ENCODE results near the gene ING3.

Gene ING3

GRCh38 chr7:120950539-120951308 is at the start of gene ING3:
TSS of gene ING3 (plus strand) at chr7:120950777. CDS start at chr7:120950897, 120 bp downstream.
- peak; percentile 99 for DNase-seq (ENCODE audit: low read depth, low spot score)

GRCh38 chr7:120915314-120916105 is 35.1 kb upstream of the ING3 start:
- DNase-seq (ENCODE audit: low read depth, low spot score) = no peak

- DNase-seq (ENCODE audit: low read depth, low spot score) = no peak
Observed at GRCh38 chr7:120916121-120916520, 34.5 kb upstream of the ING3 start.

- DNase-seq (ENCODE audit: low read depth, low spot score) = no peak
Observed at GRCh38 chr7:120916538-120916937, 34.0 kb upstream of the ING3 start.

- DNase-seq (ENCODE audit: low read depth, low spot score) = no peak
Observed at GRCh38 chr7:120919466-120919865, 31.1 kb upstream of the ING3 start.

GRCh38 chr7:120920034-120920433 is 30.5 kb upstream of the ING3 start:
- DNase-seq (ENCODE audit: low read depth, low spot score) = no peak

GRCh38 chr7:120920591-120921274 is 29.8 kb upstream of the ING3 start:
- DNase-seq (ENCODE audit: low read depth, low spot score) = no peak

- DNase-seq (ENCODE audit: low read depth, low spot score) = no peak
Observed at GRCh38 chr7:120924837-120925236, 25.7 kb upstream of the ING3 start.

GRCh38 chr7:120925392-120925791 is 25.2 kb upstream of the ING3 start:
- peak; percentile 3 for DNase-seq (ENCODE audit: low read depth, low spot score)

- DNase-seq (ENCODE audit: low read depth, low spot score) = peak; percentile 2
Observed at GRCh38 chr7:120926943-120927346, 23.6 kb upstream of the ING3 start.

- DNase-seq (ENCODE audit: low read depth, low spot score) = no peak
Observed at GRCh38 chr7:120927454-120928103, 23.0 kb upstream of the ING3 start.

GRCh38 chr7:120931243-120931642 is 19.3 kb upstream of the ING3 start:
- DNase-seq (ENCODE audit: low read depth, low spot score) = no peak

GRCh38 chr7:120933475-120933874 is 17.1 kb upstream of the ING3 start:
- DNase-seq (ENCODE audit: low read depth, low spot score) = no peak

- no peak for DNase-seq (ENCODE audit: low read depth, low spot score)
Observed at GRCh38 chr7:120939345-120939744, 11.2 kb upstream of the ING3 start.

GRCh38 chr7:120941064-120941463 is 9.5 kb upstream of the ING3 start:
- DNase-seq (ENCODE audit: low read depth, low spot score) = no peak

GRCh38 chr7:120941856-120942255 is 8.7 kb upstream of the ING3 start:
- DNase-seq (ENCODE audit: low read depth, low spot score) = no peak

GRCh38 chr7:120942861-120943260 is 7.7 kb upstream of the ING3 start:
- no peak for DNase-seq (ENCODE audit: low read depth, low spot score)

GRCh38 chr7:120944826-120945562 is 5.6 kb upstream of the ING3 start:
- no peak for DNase-seq (ENCODE audit: low read depth, low spot score)

- DNase-seq (ENCODE audit: low read depth, low spot score) = no peak
Observed at GRCh38 chr7:120947980-120948379, 2.6 kb upstream of the ING3 start.

- no peak for DNase-seq (ENCODE audit: low read depth, low spot score)
Observed at GRCh38 chr7:120949393-120949911, 1.1 kb upstream of the ING3 start.

- no peak for DNase-seq (ENCODE audit: low read depth, low spot score)
Observed at GRCh38 chr7:120949998-120950538, 509 bp upstream of the ING3 start.
